ENCODE results near the gene CCDC34.

GRCh38 chr11:27394781-27395228 is 31.8 kb upstream of the CCDC34 start:
- TF ChIP-seq POLR2A (IDR thresholded peaks at IDR 0.05) (no peak), CTCF (IDR thresholded peaks at IDR 0.05) (no peak)

Data from suprapubic skin (tissue), 3 donors.